GM23338 (cell line): ENCODE results near the gene FBXO38.

ENCODE experiments used
- CTCF ChIP-seq, 2 experiments: fragments of 200-600 bp in 1 of 2; sonication (generic) in 1 of 2; conservative IDR thresholded peaks; 2 replicates each; pipeline versions ENCODE4 v1.5.1 to v1.6.1; 2016 to 2017; ENCODE audit warnings: antibody characterized with exemption in 2 of 2, low read depth in 2 of 2, mild to moderate bottlenecking in 2 of 2, moderate library complexity in 1 of 2
- EZH2 ChIP-seq: fragments of 200-600 bp; sonication (generic); IDR thresholded peaks from one replicate; pipeline ENCODE4 v1.8.0; 2017; ENCODE audit warnings: antibody characterized with exemption, mild to moderate bottlenecking, low read depth; ENCODE audit not compliant: unreplicated experiment
- EZH2phosphoT487 ChIP-seq: fragments of 200-600 bp; sonication (generic); IDR thresholded peaks from one replicate; pipeline ENCODE4 v1.8.1; 2018; ENCODE audit warnings: antibody characterized with exemption; ENCODE audit not compliant: unreplicated experiment
- JUNB ChIP-seq: IDR thresholded peaks from one replicate; pipeline ENCODE4 v1.6.1; 2016; ENCODE audit warnings: antibody characterized with exemption; ENCODE audit not compliant: unreplicated experiment
- POLR2AphosphoS5 ChIP-seq: IDR thresholded peaks from 2 replicates; pipeline ENCODE4 v1.6.1; 2016; ENCODE audit warnings: antibody characterized with exemption, low read depth
- REST ChIP-seq: IDR thresholded peaks from one replicate; pipeline ENCODE4 v1.6.1; 2018; ENCODE audit warnings: antibody characterized with exemption; ENCODE audit not compliant: unreplicated experiment
- ZNF114 ChIP-seq: fragments of 250-450 bp; sonication (Bioruptor Pico); IDR thresholded peaks from 2 replicates; pipeline ENCODE4 v1.5.0; 2020; ENCODE audit warnings: mild to moderate bottlenecking, moderate library complexity
- ZNF462 ChIP-seq: fragments of 250-450 bp; sonication (Bioruptor Pico); IDR thresholded peaks from 2 replicates; pipeline ENCODE4 v1.5.0; 2020; ENCODE audit warnings: mild to moderate bottlenecking, moderate library complexity

- TF ChIP-seq EZH2phosphoT487, result no peak
- TF ChIP-seq CTCF (conservative IDR thresholded peaks at IDR 0.05; ENCODE audit: low read depth in 2 of 2), result no peak
- TF ChIP-seq POLR2AphosphoS5, result no peak
- TF ChIP-seq JUNB, result no peak
- no peak for TF ChIP-seq EZH2
- TF ChIP-seq ZNF114 (CRISPR knock-in tag), result no peak
- TF ChIP-seq REST, result no peak
- no peak for TF ChIP-seq ZNF462 (CRISPR knock-in tag)
These were observed 50.1 kb downstream of the FBXO38 start for GRCh38 chr5:148433826-148434225.
